Vagina (tissue), 2 donors: ENCODE results near the gene ZNF831. TPM values are rescaled to one million over a fixed set of nuclear protein-coding genes. Genes with fewer than 3 reads are reported as not detected.

Experiments
- DNase-seq, 2 donors: peaks; one replicate each; pipeline ENCODE4 v3.0.0-alpha.2; 2017; ENCODE audit errors: extremely low spot score in 2 of 2
- H3K27ac ChIP-seq: fragments of 200-600 bp; sonication (generic); one replicate; pipeline ENCODE4 v1.5.1; 2019
- H3K27me3 ChIP-seq: fragments of 200-600 bp; sonication (generic); one replicate; pipeline ENCODE4 v1.5.1; 2019
- H3K36me3 ChIP-seq, 2 donors: fragments of 200-600 bp; sonication (generic); one replicate each; pipeline ENCODE4 v1.5.1; 2017 to 2019
- H3K4me1 ChIP-seq: fragments of 200-600 bp; sonication (generic); one replicate; pipeline ENCODE4 v1.5.1; 2019
- H3K4me3 ChIP-seq, 2 donors: fragments of 200-600 bp; sonication (generic); 1 replicate in 1 of 2; 2 replicates in 1 of 2; pipeline ENCODE4 v1.5.1; 2016 to 2019
- H3K9me3 ChIP-seq: fragments of 200-600 bp; sonication (generic); one replicate; pipeline ENCODE4 v1.5.1; 2019
- CTCF ChIP-seq, 3 experiments: fragments of 450-650 bp in 2 of 3; fragments of 200-600 bp in 1 of 3; sonication (generic) in 1 of 3; IDR thresholded peaks; one replicate each; pipeline ENCODE4 v1.5.1; 2017 to 2019; ENCODE audit warnings: antibody characterized with exemption in 3 of 3, mild to moderate bottlenecking in 2 of 3, moderate library complexity in 2 of 3
- POLR2A ChIP-seq, 2 donors: fragments of 450-650 bp; IDR thresholded peaks; one replicate each; pipeline ENCODE4 v1.6.1; 2017; ENCODE audit warnings: antibody characterized with exemption in 2 of 2, mild to moderate bottlenecking in 2 of 2, moderate library complexity in 2 of 2
- POLR2AphosphoS5 ChIP-seq, 2 donors: sonication (generic); formaldehyde crosslinking; IDR thresholded peaks; one replicate each; pipeline ENCODE4 v1.9.0; 2017; ENCODE audit warnings: antibody characterized with exemption in 2 of 2, mild to moderate bottlenecking in 2 of 2, low read depth in 1 of 2; ENCODE audit not compliant: insufficient read depth in 1 of 2
- intact Hi-C: fragments of 100-400 bp; cut with DNase I; formaldehyde crosslinking; loops from one replicate; pipeline ENCODE4 v1.15.1; 2023
- total RNA-seq: library from RNA; depleted of rRNA; stranded (reverse); fragments of >200 nt; gene quantifications from one replicate; pipeline ENCODE4 v1.2.3, GENCODE V29; 2016

ZNF831 gene
- total RNA-seq, 1 donor from 2014 or later: 2.2 TPM

GRCh38 chr20:59240006-59240405, 76.4 kb downstream of the ZNF831 start:
- H3K9me3 ChIP-seq: no peaks in the 10 kb centered on the region
- TF ChIP-seq CTCF (IDR thresholded peaks at IDR 0.05) (no peak), POLR2AphosphoS5 (IDR thresholded peaks at IDR 0.05; ENCODE audit: insufficient read depth in 1 of 2, low read depth in 1 of 2) (no peak), POLR2A (IDR thresholded peaks at IDR 0.05) (no peak)
- H3K27me3 ChIP-seq: no peaks in the 10 kb centered on the region
- no peak for DNase-seq
- no peaks in the 10 kb centered on the region for H3K36me3 ChIP-seq
- no peak overlapping the region for H3K4me3 ChIP-seq
- intact Hi-C loops: no loop called here
- H3K27ac ChIP-seq: no peak overlapping the region
- H3K4me1 ChIP-seq: no peaks in the 10 kb centered on the region

- Histone ChIP-seq H3K27me3 (no peaks in the 10 kb centered on the region), H3K4me3 (no peak overlapping the region), H3K9me3 (no peaks in the 10 kb centered on the region), H3K27ac (no peak overlapping the region), H3K36me3 (no peaks in the 10 kb centered on the region), H3K4me1 (no peaks in the 10 kb centered on the region)
- no peak for DNase-seq
- intact Hi-C loops: no loop called here
- TF ChIP-seq POLR2AphosphoS5 (IDR thresholded peaks at IDR 0.05; ENCODE audit: insufficient read depth in 1 of 2, low read depth in 1 of 2): no peak
- TF ChIP-seq CTCF (IDR thresholded peaks at IDR 0.05): no peak
Observed at GRCh38 chr20:59242714-59243626, 79.3 kb downstream of the ZNF831 start.

GRCh38 chr20:59246691-59247400, 83.2 kb downstream of the ZNF831 start:
- Histone ChIP-seq H3K27me3 (no peaks in the 10 kb centered on the region), H3K9me3 (no peaks in the 10 kb centered on the region)

GRCh38 chr20:59247731-59248684, 84.4 kb downstream of the ZNF831 start:
- no peaks in the 10 kb centered on the region for H3K9me3 ChIP-seq
- no peaks in the 10 kb centered on the region for H3K27me3 ChIP-seq
- H3K27ac ChIP-seq: no peak overlapping the region
- intact Hi-C loops: no loop called here
- H3K4me1 ChIP-seq: no peaks in the 10 kb centered on the region
- DNase-seq: no peak
- no peaks in the 10 kb centered on the region for H3K36me3 ChIP-seq
- TF ChIP-seq POLR2AphosphoS5 (IDR thresholded peaks at IDR 0.05; ENCODE audit: insufficient read depth in 1 of 2, low read depth in 1 of 2) (no peak), CTCF (IDR thresholded peaks at IDR 0.05) (no peak), POLR2A (IDR thresholded peaks at IDR 0.05) (no peak)
- no peak overlapping the region for H3K4me3 ChIP-seq

More at GRCh38 chr20:59246691-59247400, 83.2 kb downstream of the ZNF831 start:
- no peak for DNase-seq
- no peak overlapping the region for H3K4me3 ChIP-seq
- no peaks in the 10 kb centered on the region for H3K4me1 ChIP-seq
- no peak for TF ChIP-seq POLR2AphosphoS5 (IDR thresholded peaks at IDR 0.05; ENCODE audit: insufficient read depth in 1 of 2, low read depth in 1 of 2)
- no peak for TF ChIP-seq POLR2A (IDR thresholded peaks at IDR 0.05)
- no peak for TF ChIP-seq CTCF (IDR thresholded peaks at IDR 0.05)
- intact Hi-C loops: no loop called here
- H3K36me3 ChIP-seq: no peaks in the 10 kb centered on the region
- H3K27ac ChIP-seq: no peak overlapping the region
